Kidney (tissue), 14 donors: ENCODE results near the gene SMIM5. TPM values are rescaled to one million over a fixed set of nuclear protein-coding genes. Genes with fewer than 3 reads are reported as not detected.
"Not testable (repeated sequence)": the region's sequence is repeated elsewhere in the genome, so short reads cannot be mapped to it uniquely, and the experiment has no call there.

Experiments used
- DNase-seq, 5 donors: peaks; one replicate each; pipeline ENCODE4 v3.0.0-alpha.2; 2013 to 2020
- FAIRE-seq: peaks from 2 replicates; lab custom pipeline; 2012; peaks lifted over from hg19 to GRCh38; lab: Jason Lieb, UNC
- H3K27ac ChIP-seq, 2 donors: one replicate each; pipeline ENCODE4 v1.7.0; 2013; ENCODE audit warnings: low read depth in 2 of 2, low read length in 2 of 2, inconsistent platforms in 1 of 2
- H3K27me3 ChIP-seq: one replicate; pipeline ENCODE4 v1.7.1; 2013; ENCODE audit warnings: low read length, inconsistent platforms; ENCODE audit not compliant: control insufficient read depth, insufficient read depth
- H3K36me3 ChIP-seq, 3 donors: one replicate each; pipeline versions ENCODE4 v1.7.0 to v1.7.1; 2013; ENCODE audit warnings: low read length in 3 of 3, control low read depth in 1 of 3, inconsistent platforms in 1 of 3; ENCODE audit not compliant: insufficient read depth in 3 of 3, control insufficient read depth in 2 of 3
- H3K4me1 ChIP-seq, 3 donors: one replicate each; pipeline versions ENCODE4 v1.7.0 to v1.7.1; 2013; ENCODE audit warnings: low read length in 3 of 3, inconsistent platforms in 1 of 3, low read depth in 1 of 3; ENCODE audit not compliant: control insufficient read depth in 2 of 3, insufficient read depth in 2 of 3
- H3K4me3 ChIP-seq, 3 donors: one replicate each; pipeline versions ENCODE4 v1.7.0 to v1.8.1; 2013; ENCODE audit warnings: low read length in 3 of 3, control low read depth in 1 of 3, inconsistent platforms in 1 of 3
- H3K9ac ChIP-seq, 3 donors: one replicate each; pipeline versions ENCODE4 v1.7.0 to v1.7.1; 2013; ENCODE audit warnings: low read length in 3 of 3, control low read depth in 1 of 3, inconsistent platforms in 1 of 3
- H3K9me3 ChIP-seq, 3 donors: one replicate each; pipeline versions ENCODE4 v1.7.0 to v1.7.1; 2013; ENCODE audit warnings: low read length in 3 of 3, control low read depth in 1 of 3, inconsistent platforms in 1 of 3; ENCODE audit not compliant: control insufficient read depth in 2 of 3, insufficient read depth in 1 of 3
- intact Hi-C: fragments of 100-400 bp; cut with DNase I; formaldehyde crosslinking; loops from one replicate; pipeline ENCODE4 v1.11.1; 2022
- polyA plus RNA-seq: library from polyadenylated mRNA; stranded (reverse); fragments of 350-450 nt; fragmentation: Illumina TruSeq; extraction: RNeasy Lipid Tissue Mini Kit (QIAGEN cat#74804); gene quantifications from one replicate; pipeline ENCODE4 v1.2.3, GENCODE V29; 2014; ENCODE audit warnings: low read depth, low replicate concordance; ENCODE audit not compliant: insufficient read depth
- total RNA-seq: library from RNA; stranded (reverse); fragmentation: NEBNext Ultra II Directional; extraction: Animal tissue kit (Norgen Biotek cat#: 25700); gene quantifications from one replicate; pipeline ENCODE4 v1.2.1, GENCODE V29; 2021
- TF ChIP-seq, protein P1 (sequence below): IDR thresholded peaks from 3 replicates; pipeline ENCODE4 v1.5.1; 2012; ENCODE audit warnings: mild to moderate bottlenecking, moderate library complexity, borderline replicate concordance; ENCODE audit not compliant: insufficient read depth; ENCODE audit errors: extremely low read depth
- donor health status: control.
- donor health status: control.
- donor health status: control.
- donor health status: control.
- donor health status: control.
- donor health status: DM: yes; HTN: yes; CAD: no.
- donor health status: Normal renal cell carcinoma (clear cell type).

Gene SMIM5
- total and polyA plus RNA-seq, 2 donors from 2014 or later, result 8.0 to 63.0 TPM

DNA sequence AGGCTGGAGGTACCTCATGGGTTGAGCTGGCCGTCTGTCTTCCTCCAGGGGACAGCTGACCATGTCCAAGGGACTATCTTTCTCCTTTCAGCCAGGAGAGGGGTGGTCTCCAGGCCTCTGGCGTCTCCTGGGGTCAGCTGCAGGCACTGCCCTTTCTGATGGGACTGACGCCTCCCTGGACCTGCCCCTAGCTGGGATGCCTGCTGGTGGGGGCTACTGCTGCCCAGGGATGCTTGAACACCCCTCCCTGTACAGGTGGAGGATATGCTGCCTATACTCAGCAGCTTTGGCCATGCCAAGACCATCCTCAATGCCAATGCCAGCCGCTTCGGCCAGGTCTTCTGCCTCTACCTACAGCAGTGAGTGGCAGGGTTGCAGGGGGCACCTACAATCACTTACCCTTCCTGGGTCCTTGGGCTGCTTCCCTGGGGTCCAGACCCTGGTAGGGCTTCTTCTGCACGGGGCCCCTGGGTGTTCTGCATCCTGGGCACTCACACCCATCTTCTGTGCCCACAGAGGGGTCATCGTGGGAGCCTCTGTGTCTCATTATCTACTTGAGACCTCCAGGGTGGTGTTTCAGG is 41.4 kb upstream of the SMIM5 start:
- TF ChIP-seq, protein P1, sequence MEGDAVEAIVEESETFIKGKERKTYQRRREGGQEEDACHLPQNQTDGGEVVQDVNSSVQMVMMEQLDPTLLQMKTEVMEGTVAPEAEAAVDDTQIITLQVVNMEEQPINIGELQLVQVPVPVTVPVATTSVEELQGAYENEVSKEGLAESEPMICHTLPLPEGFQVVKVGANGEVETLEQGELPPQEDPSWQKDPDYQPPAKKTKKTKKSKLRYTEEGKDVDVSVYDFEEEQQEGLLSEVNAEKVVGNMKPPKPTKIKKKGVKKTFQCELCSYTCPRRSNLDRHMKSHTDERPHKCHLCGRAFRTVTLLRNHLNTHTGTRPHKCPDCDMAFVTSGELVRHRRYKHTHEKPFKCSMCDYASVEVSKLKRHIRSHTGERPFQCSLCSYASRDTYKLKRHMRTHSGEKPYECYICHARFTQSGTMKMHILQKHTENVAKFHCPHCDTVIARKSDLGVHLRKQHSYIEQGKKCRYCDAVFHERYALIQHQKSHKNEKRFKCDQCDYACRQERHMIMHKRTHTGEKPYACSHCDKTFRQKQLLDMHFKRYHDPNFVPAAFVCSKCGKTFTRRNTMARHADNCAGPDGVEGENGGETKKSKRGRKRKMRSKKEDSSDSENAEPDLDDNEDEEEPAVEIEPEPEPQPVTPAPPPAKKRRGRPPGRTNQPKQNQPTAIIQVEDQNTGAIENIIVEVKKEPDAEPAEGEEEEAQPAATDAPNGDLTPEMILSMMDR, result no peak
- H3K9ac ChIP-seq, result no peak overlapping the region
- H3K27ac ChIP-seq, result no peak overlapping the region
- H3K4me1 ChIP-seq, result peaks cover 0 to 9% (median 3%) of the 10 kb centered on the region in 3 donors
- no peaks in the 10 kb centered on the region for H3K27me3 ChIP-seq
- no peak for FAIRE-seq
- no peaks in the 10 kb centered on the region for H3K9me3 ChIP-seq
- intact Hi-C loops, result no loop called here
- H3K36me3 ChIP-seq, result peaks cover 0 to 8% (median 0%) of the 10 kb centered on the region in 3 donors
- DNase-seq, result no peak
- H3K4me3 ChIP-seq, result no peak overlapping the region

DNA sequence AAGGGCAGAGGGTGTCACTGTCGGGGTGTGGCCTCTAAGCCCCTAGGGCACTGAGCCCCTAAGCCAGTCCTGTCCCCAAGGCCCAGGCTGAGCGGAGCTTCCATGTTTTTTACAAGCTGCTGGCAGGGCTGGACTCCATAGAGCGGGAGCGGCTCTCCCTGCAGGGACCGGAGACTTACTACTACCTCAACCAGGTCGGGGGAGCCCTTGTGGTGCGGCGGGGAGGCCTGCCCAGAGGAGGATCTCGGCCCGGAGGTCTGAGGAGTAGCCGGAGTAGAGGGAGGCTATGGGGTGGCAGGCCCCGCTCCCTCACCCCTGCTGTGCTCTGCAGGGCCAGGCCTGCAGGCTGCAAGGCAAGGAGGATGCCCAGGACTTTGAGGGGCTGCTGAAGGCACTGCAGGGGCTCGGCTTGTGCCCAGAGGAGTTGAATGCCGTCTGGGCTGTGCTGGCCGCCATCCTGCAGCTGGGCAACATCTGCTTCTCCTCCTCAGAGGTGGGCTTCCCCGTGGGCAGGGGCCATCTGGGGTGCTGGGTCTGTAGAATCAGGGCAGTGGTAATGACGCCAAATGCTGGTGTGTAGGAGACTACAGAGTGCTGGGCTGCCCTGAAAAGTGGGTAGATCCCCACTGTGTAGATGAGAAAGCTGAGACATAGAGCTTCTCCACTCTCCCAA is 40.8 kb upstream of the SMIM5 start:
- TF ChIP-seq, protein P1, result no peak
- Histone ChIP-seq H3K27me3 (no peaks in the 10 kb centered on the region), H3K4me1 (peaks cover 0 to 8% (median 0%) of the 10 kb centered on the region in 3 donors), H3K36me3 (peaks cover 0 to 8% (median 0%) of the 10 kb centered on the region in 3 donors), H3K27ac (no peak overlapping the region), H3K4me3 (no peak overlapping the region), H3K9me3 (no peaks in the 10 kb centered on the region), H3K9ac (no peak overlapping the region)
- intact Hi-C loops, result no loop called here
- no peak for FAIRE-seq
- peak in 1 of 5 donors; percentile 79 for DNase-seq

DNA sequence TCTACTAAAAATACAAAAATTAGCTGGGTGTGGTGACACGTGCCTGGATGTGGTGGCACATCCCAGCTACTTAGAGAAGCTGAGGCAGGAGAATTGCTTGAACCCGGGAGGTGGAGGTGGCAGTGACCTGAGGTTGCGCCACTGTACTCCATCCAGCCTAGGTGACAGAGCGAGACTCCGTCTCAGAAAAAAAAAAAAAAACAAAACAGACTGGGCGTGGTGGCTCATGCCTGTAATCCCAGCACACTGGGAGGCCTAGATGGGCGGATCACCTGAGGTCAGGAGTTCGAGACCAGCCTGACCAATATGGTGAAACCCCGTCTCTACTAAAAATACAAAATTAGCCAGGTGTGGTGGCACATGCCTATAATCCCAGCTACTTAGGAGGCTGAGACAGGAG is 39.8 kb upstream of the SMIM5 start:
- H3K9ac ChIP-seq, DNase-seq, H3K27ac ChIP-seq, H3K27me3 ChIP-seq, H3K4me3 ChIP-seq, H3K4me1 ChIP-seq, intact Hi-C loops, H3K36me3 ChIP-seq, H3K9me3 ChIP-seq, FAIRE-seq: not testable (repeated sequence)

DNA sequence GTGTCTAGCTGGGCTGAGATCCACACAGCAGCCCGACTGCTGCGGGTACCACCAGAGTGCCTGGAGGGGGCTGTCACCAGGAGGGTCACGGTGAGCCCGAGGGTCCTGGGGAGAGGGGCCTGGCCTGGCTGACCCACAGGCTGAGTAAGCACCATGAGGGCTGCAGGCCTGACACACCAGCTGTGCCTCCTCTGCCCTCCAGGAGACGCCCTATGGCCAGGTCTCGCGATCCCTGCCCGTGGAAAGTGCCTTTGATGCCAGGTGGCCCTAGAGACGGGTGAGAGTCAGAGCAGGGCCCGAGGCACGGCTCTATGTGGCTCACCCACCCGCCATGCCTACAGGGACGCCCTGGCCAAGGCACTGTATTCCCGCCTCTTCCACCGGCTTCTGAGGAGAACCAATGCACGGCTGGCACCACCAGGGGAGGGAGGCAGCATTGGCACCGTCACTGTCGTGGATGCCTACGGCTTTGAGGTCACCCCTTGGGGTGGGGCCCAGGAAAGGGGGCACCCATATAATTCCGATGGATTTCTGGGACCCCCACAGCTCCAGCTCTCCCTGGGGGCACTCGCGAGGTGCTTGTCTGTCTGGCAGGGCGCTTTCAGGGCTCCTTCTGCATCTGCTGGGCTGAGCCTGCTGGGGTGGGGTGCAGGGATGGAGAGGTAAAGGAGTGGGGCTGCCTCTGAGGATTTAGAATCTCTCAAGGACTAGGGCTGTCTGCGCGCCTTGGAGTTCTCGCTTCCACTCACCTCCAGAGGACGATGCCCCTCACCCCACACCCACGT is 38.5 kb upstream of the SMIM5 start:
- Histone ChIP-seq H3K27ac (no peak overlapping the region), H3K36me3 (peaks cover 0 to 8% (median 0%) of the 10 kb centered on the region in 3 donors), H3K4me1 (peaks cover 0 to 3% (median 0%) of the 10 kb centered on the region in 3 donors), H3K9me3 (no peaks in the 10 kb centered on the region), H3K9ac (no peak overlapping the region), H3K4me3 (no peak overlapping the region), H3K27me3 (no peaks in the 10 kb centered on the region)
- TF ChIP-seq, protein P1, result no peak
- FAIRE-seq (no peak), DNase-seq (peak in 1 of 5 donors; percentile 73)
- intact Hi-C loops, result no loop called here
